Testis (tissue), 2 donors: ENCODE data around the gene ZBTB18.

Experiments
- CTCF ChIP-seq, 3 experiments: fragments of 450-650 bp in 2 of 3; fragments of 200-600 bp in 1 of 3; sonication (generic) in 1 of 3; IDR thresholded peaks; one replicate each; pipeline ENCODE4 v1.5.1; 2016 to 2019; ENCODE audit warnings: antibody characterized with exemption in 3 of 3, mild to moderate bottlenecking in 2 of 3, moderate library complexity in 1 of 3
- POLR2A ChIP-seq: fragments of 450-650 bp; IDR thresholded peaks from one replicate; pipeline ENCODE4 v1.6.1; 2017; ENCODE audit warnings: antibody characterized with exemption, mild to moderate bottlenecking, moderate library complexity

- TF ChIP-seq CTCF (IDR thresholded peaks at IDR 0.05) (no peak), POLR2A (no peak)
These were observed 14.1 kb downstream of the ZBTB18 start for GRCh38 chr1:244065063-244065793.
